Fibroblast of skin of back (primary cell): ENCODE data around the gene CPNE5.
A peak's percentile ranks its signal among the peaks of the same experiment; 100 is the strongest.
"Not testable (repeated sequence)": the region's sequence is repeated elsewhere in the genome, so short reads cannot be mapped to it uniquely, and the experiment has no call there.

ENCODE experiments used
- DNase-seq: peaks from one replicate; pipeline ENCODE4 v3.0.0-alpha.2; 2013

The CPNE5 gene

DNA sequence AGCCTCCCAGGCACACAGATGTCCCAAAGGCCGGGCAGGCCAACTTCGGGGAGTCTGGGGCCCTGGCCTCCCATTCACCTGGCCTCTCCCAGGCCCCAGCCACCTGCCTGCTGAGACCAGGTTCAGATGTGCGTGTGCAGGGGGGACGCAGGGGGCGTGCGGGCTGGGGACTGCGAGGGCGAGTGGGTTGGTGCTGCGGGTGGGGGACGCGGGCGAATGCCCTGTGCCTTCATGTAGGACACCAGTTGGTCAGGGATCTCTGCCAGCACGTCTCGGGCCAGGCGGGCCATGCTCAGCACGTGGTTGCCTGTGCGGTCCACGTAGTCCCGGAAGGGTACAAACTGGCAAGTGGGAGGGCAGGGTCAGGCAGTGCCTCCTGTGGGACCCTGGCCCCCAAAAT is 97.1 kb downstream of the CPNE5 start:
- no peak for DNase-seq

DNA sequence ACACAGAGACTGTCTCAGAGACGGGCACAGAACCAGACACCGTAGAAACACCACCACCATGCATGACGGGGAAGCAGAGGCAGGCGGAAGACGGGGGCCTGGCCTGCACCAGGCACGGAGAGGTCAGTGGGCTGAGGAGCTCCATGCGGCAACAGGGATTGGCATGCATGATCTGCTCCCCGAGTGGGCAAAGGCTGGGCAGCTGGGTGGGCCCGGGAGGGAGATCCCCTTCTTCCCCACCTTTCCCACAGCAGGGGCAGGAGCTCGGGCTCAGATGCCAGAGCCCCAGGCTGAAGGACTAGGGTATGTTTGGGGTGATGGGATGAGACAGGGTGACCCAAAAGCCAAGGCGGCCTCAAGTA is 98.4 kb downstream of the CPNE5 start:
- DNase-seq, result no peak

DNA sequence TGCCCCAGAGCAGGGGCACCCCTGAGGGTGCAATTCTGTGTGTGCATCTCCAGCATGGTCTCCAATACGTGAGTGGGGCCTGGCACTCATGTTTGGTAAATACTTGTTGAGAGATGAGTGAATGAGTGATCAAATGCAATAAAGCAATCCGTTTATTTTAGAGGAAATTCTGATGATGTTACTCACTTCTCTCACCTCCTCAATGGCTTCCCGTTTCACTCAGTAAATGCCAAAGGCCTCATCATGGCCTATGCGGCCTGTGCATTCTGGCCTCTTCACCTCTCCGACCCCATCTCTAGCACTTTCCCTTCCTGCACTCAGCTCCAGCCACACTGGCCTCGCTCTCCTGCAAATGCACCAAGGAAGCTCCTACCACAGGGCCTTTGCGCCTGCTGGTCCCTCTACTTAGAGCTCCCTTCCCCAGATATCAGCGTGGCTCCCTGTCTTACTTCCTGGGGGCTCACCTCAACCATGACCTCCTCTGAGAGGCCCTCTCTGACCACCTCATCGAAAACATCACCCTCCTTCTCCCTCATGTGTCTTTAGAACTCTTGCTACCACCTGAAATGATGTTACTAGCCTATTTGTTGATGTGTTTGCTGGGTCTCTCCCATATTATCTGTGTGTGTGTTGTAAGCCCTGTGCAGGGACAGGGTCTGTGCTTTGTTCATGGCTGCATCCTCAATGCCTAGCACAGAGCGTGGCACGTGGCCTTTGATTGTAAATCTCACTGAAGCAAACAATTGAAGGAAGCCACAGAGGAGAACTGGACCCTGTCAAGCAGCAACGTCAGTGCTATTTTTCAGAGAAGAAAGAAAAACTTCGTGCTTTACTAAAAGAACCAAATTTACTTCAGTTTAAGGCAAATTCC is 99.1 kb downstream of the CPNE5 start:
- no peak for DNase-seq

DNA sequence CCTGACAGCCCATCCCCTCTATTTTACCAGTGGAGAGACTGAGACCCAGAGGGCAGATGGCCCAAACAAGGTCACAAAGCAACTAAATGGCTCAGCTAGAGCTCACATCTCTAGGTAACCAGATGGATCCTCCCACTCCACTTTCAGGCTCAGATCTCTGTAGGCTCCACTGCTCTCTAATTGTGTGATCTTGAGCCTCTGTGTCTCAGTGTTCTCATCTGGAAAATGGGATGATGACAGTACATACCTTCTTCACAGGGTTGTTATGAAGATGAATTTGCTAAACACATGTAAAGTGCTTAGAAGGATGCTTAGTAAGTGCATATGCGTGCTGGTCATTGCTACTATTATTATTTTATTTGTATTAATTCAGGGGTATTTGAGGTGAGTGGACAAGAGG is 101.1 kb downstream of the CPNE5 start:
- no peak for DNase-seq

DNA sequence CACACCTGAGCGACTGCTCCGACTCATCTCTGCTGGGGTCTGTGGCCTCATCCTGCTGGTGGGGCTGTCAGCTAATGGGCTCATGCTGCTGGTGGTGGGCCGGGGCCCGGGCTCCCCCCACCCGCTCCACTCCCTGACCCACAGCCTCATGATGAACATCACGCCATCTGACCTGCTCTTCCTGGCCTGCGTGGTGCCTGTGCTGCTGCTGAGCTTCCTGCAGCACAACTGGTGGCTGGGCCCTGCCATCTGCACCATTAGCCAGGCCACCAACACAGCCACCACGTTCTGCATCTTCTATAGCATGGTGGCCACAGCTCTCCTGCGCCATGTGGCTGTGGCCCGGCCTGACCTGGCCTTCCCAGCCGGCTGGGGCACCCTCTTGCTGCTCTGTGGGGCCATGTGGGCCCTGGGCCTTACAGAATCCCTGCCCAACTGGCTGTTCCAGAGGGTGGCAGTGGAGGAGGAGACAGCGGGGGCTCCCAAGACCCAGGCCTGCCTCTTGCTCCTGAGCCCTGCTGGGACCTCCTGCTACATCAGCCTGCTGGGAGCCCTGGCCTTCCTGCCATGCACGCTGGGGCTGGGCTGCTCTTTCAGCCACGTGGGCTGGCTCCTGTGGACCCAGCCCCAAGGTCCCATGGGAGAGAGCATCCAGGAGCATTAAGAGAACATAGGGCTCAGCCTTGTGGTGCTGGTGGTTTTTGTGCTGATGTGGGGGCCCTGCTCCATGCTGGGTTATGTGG is 102.0 kb downstream of the CPNE5 start:
- no peak for DNase-seq

DNA sequence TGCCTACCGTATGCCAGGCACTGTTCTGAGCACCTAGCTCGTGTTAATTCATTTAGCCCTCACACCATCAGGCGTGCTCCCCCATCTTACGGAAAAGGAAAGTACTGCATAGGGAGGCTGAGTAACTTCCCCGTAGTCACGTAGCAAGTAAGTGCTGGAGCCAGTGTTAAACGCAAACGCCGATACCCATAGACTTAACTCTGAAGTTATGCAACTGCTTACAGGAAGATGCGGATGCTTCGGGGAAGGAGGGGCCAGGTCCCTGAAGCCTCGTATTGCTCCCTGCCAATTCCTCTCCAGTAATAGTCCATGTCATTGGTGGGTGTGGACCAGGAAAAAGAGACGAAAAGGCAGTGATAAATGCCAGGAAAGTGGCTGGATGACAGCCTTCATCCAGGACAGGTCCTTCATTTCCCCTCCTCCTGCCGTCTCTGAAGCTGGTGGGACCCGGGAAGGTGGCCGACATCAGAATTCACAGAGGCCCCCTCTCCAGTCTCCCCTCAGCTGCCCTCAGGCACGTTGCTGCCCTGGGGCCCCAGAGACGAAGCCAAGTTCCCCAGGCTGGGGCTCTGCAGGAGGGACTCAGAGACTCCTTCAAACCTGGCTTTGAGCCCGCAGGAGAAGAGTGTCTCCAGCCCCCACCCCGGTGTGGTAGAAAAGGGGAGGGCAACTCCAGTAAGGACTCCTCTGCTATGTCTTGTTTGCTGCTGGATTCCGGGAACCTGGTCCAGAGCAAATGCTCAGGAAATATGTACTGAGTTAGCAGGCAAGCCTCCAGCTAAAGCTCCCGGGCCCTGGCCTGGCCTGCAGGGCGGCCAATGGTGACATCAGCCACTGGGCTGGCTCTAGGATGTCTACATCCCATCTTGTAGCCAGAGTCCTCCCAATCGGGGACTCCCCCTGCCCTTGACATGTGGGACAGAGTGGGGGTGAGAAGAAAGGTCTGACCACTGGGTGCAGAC is 103.9 kb downstream of the CPNE5 start:
- peak; percentile 74 for DNase-seq

DNA sequence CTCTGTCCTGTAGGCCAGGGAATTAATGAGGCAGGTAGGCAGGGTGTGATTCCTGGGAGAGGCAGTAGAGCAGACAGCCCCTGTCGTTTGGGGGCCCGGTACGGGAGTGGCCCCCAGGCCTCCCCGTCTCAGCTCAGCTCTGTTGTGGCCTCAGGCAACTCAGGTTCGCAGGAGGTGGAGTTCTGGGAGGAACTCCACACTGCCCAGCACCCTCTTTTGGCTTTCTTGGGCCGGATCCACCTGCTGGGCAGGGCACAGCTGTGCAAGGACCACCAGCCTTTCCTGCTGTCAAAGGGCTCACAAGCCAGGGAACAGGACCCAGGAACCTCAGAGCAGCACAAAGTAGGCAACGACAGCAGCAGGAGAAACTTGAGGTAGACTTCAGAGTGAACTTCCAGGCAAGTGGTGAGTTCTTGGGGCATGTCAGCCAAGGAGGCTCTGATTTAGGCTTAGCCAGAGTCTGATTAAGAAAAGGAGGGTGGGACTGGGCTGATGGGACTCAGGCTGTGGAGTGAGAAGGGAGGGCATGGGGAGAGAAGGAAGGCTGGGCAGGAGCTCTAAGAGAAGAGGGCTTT is 104.7 kb downstream of the CPNE5 start:
- no peak for DNase-seq

DNA sequence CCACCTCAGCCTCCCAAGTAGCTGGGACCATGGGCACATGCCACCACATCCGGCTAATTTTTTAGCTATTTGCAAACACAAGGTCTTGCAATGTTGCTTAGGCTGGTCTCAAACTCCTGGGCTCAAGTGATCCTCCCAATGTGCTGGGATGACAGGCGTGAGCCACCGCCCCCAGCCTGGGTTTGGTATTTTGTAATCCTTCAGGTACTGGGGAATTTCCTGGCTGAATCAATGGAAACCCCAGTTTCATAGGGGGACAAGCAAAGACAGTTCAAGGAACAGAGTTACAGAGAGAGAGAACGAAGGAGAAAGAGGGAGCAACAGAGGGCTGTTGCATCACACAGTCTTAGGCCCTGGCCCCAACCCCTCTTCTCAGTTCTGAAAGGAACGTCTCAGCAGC is 105.9 kb downstream of the CPNE5 start:
- no peak for DNase-seq

DNA sequence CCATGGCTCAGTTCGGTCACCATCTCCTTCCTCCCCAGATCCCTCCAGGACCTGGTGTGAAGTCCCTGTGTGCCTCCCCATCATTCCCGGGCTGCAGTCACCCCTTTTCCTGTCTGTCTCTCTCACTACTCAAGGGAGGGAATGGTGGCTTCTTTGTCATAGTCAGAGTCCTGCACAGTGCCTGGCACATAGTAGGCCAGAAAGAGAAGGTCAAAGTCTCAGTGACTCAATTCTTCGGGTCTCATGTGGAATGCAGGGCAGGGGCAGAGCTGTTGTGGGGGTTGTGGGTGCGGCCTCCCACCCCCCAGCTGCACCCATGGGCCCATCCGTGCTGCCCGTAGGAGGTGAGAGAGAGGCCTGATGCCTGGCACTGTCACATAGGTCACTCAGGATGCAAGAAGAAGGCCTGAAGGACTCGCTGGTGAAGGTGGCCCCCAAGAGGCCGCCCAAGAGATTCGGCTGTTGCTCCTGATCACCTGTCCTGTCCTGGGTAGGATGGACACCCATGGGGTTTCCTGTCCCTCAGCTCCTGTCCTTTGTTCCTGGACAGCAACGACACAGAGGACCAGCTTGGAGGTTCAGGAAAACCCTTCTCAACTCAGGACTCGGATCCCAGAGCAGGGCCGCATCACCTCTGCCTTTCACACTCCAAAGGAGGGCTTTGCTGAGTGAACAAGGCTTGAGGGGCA is 107.5 kb downstream of the CPNE5 start:
- DNase-seq, result no peak

DNA sequence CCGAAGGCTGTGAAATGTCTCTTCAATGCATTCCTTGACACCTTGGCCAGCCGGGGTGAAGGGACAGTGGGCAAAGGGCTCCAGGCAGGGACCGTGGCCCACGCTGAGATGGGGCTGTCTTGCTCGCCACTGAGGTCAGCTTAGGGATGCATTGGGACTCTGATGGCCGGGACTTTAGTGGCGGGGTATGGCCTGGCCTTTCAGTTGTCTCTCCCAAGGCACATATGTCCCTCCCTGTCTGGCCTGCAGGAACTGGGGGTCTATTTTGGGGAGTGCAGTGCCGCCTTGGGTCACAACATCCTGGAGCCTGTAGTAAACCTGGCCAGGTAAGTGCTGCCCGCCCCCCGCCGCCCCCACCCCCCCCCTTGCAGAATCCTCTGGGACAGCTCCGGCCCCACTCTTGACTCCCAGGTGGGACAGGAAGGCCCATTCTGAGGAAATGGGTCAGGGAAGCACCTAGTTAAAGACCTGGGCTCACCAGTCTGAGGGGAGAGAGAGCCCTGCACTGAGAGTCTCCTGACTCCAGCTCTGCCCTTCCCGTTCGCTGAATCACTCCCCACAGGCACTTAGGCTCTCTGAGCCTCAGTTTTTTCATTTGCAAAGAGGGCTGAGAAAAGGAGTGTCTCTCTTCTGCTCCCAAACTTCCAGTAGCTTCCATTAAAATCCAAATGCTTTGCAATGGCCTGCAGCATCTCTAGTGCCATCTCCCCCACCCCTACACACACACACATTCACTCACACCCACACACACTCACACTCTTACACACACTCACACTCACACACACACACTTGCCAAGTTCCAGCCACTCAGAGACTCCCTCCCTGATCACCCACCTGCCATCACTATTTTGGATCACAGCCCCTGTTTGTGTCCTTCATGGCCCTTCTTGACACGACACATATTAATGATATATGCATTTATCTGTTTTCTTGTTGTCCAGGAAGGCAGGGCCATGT is 108.5 kb downstream of the CPNE5 start:
- no peak for DNase-seq

DNA sequence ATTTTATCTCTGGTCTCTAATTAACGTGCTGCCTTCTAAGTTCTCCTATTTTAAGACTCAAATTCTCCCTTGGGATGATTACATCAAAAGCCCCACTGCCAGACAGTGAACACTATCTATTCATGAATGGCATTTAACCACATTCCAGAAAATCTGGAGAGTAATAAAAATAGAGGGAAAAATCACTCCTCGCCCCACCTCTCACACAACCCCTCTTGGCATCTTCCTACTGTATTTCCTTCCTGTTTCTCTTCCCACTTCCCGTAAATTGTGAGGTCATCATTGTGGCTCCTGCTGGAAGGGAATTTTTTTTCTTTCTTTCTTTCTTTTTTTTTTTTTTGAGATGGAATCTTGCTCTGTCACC is 110.1 kb downstream of the CPNE5 start:
- peak; percentile 66 for DNase-seq

DNA sequence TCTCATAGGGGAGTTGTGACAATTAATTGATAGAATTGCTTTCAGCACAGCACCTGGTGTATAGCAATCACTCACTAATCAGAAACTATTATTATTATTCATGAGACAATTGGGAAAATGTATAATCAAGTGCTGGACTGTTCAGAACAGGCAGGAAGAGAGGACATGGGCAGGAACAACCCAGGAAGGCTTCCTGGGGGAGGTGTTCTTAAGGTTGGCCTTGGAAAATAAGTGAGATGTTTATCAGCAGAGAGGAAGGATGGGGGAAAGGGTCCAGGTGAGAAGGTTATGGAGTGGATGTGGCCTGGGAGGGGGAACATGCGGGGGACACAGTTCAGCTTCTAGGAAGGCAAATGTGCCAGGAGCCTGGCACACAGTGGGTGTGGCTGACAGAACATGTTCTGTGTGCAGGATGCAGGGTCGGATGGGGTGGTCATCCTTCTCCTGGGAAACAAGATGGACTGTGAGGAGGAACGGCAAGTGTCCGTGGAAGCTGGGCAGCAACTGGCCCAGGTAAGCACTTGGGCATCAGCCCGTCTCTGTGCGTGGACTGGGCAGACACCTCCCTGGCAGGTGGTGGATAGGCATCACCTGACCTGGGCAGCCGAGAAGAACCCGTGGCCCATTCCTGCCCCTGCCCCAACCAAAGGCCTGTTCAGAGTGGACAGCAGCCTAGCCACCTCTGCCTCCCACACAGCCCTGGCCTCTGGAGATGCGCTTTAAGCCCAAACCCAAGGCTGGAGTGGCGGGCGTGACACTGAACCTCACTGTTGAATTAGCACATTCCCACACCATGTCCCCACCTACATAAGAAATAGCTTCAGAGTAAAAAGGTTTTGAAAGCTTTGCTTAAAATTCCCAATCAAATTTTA is 110.7 kb downstream of the CPNE5 start:
- DNase-seq, result no peak

DNA sequence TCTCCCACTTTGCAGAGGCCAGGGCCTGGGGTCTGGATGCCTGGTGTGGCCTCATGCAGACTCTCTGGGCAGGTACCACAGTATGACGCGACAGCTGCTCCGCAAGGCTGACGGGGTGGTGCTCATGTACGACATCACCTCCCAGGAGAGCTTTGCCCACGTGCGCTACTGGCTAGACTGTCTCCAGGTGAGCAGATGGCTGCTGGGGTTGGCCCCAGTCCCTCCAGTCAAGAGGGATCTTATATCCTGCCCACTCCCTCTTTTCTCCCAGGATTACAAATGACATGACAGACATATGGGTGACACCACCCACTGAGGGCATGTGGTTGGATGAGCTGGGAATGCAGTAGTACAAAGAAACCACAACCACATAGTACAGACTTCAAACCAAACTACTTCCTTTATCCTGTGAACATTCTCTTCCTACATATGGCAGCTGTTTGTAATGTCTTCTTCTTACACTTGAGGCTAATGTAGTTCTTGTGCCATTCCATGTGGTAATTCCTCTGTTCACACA is 111.7 kb downstream of the CPNE5 start:
- peak; percentile 71 for DNase-seq

DNA sequence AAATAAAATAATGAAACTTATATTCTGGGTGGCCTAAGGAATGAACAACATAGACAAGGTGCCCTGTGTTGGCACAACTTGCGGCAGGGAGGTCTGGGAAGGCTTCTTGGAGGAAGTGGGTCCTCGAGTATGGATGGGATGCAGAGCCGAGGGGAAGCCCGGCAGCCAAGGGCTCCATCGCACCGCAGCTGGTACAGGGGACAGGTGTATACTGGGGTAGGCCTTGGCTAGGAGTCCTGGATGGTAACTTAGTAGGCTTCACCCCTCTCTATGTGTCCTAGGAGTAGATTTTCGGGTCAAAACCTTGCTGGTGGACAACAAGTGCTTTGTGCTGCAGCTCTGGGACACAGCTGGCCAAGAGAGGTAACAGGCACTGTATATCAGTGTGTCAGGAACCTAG is 113.7 kb downstream of the CPNE5 start:
- DNase-seq, result no peak

DNA sequence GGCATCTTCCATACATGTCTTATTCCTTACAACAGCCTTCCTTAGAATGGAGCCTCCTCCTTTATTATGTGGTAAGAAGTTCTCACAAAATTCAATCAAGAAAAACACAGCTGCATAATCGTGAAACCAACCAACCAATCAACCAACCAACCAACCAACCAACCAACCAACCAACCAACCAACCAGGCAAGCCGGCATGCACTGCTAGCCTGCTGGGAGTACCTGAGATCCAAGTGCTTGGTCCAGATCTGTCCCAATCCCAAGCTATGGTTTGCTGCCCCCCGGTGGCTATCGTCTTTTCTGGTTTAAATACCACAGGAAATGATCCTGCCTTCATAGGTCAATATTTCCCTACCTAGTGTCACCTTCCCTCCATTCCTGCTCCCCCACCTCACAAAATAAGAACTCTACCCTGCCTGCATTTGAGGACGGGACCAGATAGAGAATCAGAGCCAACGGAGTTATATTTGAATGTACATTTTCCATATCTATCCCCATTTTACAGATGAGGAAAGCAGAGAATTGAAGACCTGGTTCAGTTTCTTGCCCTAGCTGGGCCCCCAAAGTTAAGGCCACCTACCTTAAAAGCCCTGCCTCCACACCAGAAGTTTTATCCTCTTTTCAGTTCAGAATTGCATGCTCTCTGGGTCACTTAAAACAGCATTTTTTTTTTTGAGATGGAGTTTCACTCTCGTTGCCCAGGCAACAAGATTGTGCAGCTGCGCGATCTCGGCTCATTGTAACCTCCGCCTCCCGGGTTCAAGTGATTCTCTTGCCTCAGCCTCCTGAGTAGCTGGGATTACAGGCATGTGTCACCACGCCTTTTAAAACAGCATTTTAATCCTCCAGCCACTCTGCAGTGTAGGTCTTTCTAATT is 114.5 kb downstream of the CPNE5 start:
- DNase-seq, result peak; percentile 51

DNA sequence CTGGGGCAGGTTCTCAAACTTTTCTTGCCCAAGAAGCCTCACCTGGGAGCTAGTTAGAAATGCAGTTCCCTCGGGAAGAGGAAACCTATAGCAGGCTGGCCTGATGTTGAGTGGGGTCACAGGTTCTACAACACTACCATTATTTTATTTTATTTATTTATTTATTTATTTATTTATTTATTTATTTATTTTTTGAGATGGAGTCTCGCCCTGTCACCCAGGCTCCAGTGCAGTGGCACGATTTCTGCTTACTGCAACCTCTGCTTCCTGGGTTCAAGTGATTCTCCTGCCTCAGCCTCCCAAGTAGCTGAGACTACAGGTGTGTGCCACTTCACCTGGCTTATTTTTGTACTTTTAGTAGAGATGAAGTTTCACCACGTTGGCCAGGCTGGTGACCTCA is 115.3 kb downstream of the CPNE5 start:
- not testable (repeated sequence) for DNase-seq

DNA sequence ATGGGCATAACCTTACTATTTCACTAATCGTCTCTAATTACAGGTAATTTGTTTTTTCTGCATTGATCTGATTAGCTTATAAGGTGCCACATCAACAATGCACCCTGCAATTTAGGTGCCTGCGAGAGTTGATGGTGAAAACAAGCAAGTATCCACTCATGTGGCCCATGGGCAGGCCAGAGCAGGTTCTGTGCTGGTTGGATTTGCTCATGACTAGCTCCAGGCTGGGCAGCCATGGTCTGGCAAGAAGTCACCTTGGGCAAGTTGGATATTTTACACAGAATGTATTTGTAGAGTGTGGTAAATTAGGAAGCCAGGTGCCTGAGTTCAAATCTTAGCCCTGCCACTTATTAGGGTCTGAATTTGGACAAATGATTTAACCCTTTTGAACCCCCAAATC is 116.4 kb downstream of the CPNE5 start:
- DNase-seq, result no peak

DNA sequence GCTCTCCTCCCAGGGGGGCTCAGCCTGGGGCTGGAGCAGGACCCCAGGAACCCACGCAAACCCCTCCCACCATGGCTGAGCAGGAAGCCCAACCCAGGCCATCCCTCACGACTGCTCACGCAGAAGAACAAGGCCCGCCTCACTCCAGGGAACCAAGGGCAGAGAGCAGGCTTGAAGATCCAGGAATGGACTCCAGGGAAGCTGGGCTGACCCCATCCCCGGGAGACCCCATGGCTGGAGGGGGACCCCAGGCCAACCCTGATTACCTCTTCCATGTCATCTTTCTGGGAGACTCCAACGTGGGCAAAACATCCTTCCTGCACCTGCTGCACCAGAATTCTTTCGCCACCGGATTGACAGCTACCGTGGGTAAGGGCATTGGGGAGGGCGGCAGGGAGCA is 116.9 kb downstream of the CPNE5 start:
- no peak for DNase-seq
